Measurements from ENCODE around the gene BACH2.

BACH2 gene

DNA sequence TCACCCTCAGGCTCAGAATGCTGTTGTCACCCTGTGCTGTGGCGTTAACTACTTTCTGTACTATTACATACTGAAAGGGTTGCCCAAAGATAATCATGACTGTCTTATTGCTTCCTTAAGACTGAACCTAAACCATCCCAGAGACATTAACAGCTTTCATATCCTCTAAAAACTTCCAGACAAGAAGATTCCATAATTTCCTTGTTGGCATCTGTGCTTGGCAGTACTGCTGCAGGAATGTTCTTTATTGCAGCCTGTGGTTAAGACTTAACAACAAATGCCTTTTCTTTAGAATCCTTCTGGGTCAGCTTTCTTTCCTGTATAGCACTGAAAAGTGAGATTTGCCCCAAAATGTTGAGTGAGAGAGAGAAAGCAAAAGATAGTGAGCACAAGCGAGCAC is 292.7 kb downstream of the BACH2 start:
- DNase-seq = no peak

DNA sequence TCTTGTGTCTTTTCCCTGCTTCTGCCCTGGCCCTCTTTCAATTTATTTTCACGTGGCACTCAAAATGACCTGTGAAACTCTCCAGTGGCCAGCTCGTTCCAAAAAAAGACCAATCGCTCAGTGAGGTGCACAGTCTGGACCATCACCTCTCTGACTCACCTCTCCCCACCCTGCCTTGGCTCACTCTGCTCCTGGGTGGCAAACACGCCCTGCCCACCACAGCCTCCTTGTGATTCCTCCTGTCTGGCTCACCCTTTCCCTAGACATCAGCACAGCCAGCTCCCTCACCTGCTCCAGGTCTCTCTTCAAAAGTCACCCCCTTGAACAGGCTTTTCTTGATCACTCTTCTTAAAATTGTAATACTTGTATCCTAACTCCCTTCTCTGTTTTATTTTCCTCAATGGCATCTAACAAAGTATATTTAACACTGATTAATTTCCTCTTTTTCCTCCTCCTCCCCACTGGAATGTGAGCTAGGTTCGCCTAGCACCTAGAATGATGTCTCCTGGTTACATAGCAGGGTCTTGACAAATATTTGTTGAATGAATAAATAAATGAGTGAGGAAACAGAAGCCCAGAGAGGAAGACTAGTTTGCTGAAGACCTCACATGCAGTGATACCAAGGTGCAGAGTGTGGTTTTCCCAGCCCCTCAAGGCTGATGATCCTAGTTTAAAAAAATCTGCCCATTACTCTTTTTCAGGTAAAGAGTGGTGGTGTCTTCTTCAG is 293.4 kb downstream of the BACH2 start:
- no peak for DNase-seq

DNA sequence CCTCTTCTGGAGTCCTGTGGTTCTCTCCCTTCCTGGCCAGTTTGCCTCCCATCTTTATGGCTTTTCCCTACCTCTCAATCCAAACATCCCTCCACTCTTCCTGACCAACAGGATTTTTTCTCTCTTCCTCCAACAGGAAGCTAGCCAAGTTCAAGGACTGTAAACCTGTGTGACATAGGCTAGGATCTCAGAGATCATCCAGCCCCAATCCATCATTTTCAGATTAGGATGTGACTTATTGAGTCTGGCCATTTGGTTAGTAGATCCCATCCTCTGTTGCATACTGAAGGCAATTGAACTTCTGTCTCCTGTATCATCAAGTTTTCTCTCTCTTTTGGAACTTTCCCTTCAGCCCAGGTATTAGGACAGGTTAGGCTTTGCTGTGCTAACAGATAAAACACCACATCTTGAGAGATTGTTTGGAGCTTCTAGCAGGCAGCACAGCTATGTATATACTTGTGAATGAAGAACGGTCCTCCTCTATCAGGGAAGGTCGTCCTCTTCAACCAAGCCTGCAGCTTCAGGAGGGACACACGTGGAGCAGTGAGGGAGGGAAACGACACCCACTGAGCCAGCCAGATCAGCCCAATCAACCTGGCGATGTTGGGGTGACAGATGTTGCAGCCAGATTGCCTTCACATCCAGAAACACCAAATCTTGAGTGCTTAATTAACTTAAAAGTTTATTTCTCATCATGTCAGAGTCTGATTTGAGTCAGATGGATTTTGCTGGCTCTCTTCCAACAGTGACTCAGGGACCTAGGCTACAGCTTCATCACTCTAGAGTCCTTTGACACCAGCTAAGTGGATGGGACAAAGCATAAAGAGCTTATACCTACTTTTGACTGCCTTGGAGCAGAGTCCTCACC is 295.5 kb downstream of the BACH2 start:
- no peak for DNase-seq

DNA sequence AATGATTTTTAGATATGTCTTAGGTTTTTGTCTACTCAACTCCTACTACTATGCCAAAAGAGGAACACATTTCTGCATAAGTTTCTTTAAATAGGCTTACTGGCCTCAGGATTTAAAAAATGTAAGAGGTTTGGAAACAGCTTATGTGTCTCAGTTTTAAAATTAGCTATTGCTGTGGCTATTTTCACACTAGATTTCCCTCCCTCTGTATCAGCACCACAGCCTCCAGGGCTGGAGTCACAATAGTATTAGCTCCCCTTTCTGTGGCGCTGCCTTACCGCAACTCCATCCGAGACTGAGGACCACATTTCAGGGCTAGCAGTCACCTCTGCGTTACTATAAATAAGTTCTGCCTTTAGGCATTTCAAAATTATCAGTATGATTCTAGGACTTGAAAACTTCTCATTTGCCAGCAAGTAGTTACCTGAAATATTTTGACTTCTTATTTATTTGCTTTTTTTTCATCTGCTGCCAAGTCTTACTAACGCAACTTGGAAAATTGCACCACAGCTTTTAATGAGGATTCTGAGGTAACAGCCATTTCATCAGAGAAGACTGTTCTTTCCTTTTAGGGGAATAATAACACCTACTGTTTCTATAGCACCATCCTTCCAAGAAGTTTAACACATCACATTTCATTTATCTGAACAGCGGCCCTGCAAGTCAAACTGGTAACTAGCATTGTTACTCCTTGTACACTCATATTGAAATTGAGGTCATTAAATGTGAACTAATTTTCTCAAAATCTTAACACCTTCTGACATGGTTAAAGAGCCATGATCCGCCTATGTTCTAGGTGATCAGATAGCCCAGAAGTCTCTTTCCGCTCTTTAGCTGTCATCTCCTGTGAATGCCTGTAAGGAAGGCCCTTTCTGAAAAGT is 296.5 kb downstream of the BACH2 start:
- no peak for DNase-seq

DNA sequence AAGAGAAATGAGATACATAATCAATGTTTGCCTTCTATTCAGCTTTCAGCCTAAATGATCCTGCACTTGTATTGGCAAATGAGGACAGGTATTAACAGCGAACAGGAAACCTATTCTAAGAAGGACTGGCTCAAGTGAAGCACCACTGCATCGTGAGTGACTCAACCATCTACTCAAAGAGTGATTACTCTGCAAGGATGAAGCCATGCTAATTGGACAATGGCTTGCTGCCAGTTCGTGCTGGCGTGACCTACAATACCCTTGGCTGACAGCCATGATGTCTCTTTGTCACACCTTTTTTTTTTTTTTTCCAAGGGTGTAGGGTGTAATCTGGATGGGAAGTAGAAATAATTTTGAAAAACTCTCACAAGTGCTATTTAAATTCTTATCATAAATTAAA is 297.5 kb downstream of the BACH2 start:
- peak in 3 of 56 donors; percentile 14 to 46 (median 25) for DNase-seq

GRCh38 chr6:89997456-89998445 is 298.9 kb downstream of the BACH2 start:
- peak in 15 of 56 donors; percentile 1 to 53 (median 14) for DNase-seq

DNA sequence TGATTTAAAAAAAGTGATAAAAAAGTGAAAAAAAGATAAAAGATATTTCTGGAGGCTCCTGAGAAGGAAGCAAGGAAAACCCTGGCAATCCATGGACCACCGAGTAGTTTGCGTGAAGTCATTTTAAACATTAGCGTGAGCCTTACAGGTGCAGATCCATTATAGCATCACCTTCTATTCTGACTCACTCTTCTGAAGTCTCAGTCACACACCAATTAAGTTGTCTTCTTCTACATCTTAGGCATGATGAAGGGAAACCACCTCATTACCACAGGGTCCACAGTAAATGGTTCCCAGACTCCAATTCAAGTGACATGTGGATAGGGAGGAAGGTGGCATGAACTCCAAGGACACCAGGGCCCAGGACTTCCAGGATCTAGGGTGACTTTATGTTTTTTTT is 303.2 kb downstream of the BACH2 start:
- DNase-seq = no peak

DNA sequence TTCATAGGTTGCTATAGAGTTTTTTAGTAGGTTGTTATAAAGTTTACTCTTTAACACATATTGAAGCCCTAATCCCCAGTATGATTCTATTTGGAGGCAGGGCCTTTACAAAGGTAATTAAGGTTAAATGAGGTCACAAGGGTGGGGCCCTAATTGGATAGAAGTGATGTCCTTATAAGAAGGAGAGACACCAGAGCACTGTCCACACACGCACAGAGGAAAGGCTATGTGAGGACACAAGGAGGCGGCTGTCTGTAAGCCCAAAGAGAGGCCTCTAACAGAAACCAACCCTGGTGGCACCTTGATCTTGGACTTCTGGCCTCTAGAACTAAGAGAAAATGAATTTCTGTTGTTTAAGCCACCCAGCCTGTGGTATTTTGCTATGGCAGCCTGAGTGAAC is 303.8 kb downstream of the BACH2 start:
- no peak for DNase-seq

GRCh38 chr6:89989742-89990141 is 306.9 kb downstream of the BACH2 start:
- DNase-seq = no peak

- no peak for DNase-seq
Measured at GRCh38 chr6:89987830-89988229, 308.8 kb downstream of the BACH2 start.

- no peak for DNase-seq
Measured at GRCh38 chr6:89987140-89987539, 309.5 kb downstream of the BACH2 start.

- DNase-seq = peak in 1 of 56 donors; percentile 9
Measured at GRCh38 chr6:89986650-89987074, 310.0 kb downstream of the BACH2 start.

- DNase-seq = peak in 43 of 56 donors; percentile 10 to 81 (median 45)
Measured at GRCh38 chr6:89985751-89986493, 310.7 kb downstream of the BACH2 start.

- peak in 53 of 56 donors; percentile 20 to 93 (median 72) for DNase-seq
Measured at GRCh38 chr6:89984926-89985750, 311.5 kb downstream of the BACH2 start.

- DNase-seq = no peak
Measured at GRCh38 chr6:89980353-89980752, 316.3 kb downstream of the BACH2 start.

- no peak for DNase-seq
Measured at GRCh38 chr6:89979481-89980119, 317.0 kb downstream of the BACH2 start.

GRCh38 chr6:89978749-89979145 is 317.9 kb downstream of the BACH2 start:
- DNase-seq = no peak

Data from amygdala (tissue), 56 donors.